CD14-positive monocyte (primary cell): ENCODE data around the gene EFCAB7. TPM values are rescaled to one million over a fixed set of nuclear protein-coding genes. Genes with fewer than 3 reads are reported as not detected.
A peak's percentile ranks its signal among the peaks of the same experiment; 100 is the strongest.

Experiments used
- DNase-seq, 3 donors: peaks; one replicate each; pipeline ENCODE4 v3.0.0-alpha.2; 2011 to 2022
- H2AFZ ChIP-seq: 2 replicates; pipeline ENCODE4 v1.6.0; 2012; ENCODE audit warnings: mild to moderate bottlenecking, low read depth, low read length, inconsistent platforms; ENCODE audit not compliant: insufficient read depth, poor library complexity, severe bottlenecking
- H3K27ac ChIP-seq, 2 donors: 1 replicate in 1 of 2; 2 replicates in 1 of 2; pipeline ENCODE4 v1.5.1; 2012 to 2013; ENCODE audit warnings: low read length in 2 of 2, control low read depth in 1 of 2, inconsistent platforms in 1 of 2, low read depth in 1 of 2, mild to moderate bottlenecking in 1 of 2
- H3K27me3 ChIP-seq, 2 donors: one replicate each; pipeline versions ENCODE4 v1.6.0 to v1.6.1; 2011 to 2013; ENCODE audit warnings: low read length in 2 of 2; ENCODE audit not compliant: control insufficient read depth in 2 of 2, insufficient read depth in 2 of 2
- H3K36me3 ChIP-seq, 2 donors: replicated peaks in 1 of 2; 1 replicate in 1 of 2; 2 replicates in 1 of 2; pipeline versions ENCODE4 v1.5.1 to v1.6.1; 2012 to 2013; ENCODE audit warnings: low read length in 2 of 2, control low read depth in 1 of 2, inconsistent platforms in 1 of 2, mild to moderate bottlenecking in 1 of 2; ENCODE audit not compliant: insufficient read depth in 2 of 2, control insufficient read depth in 1 of 2
- H3K4me1 ChIP-seq, 2 donors: 1 replicate in 1 of 2; 2 replicates in 1 of 2; pipeline versions ENCODE4 v1.5.1 to v1.6.1; 2012 to 2013; ENCODE audit warnings: low read length in 2 of 2, control low read depth in 1 of 2, inconsistent platforms in 1 of 2, mild to moderate bottlenecking in 1 of 2, moderate library complexity in 1 of 2; ENCODE audit not compliant: insufficient read depth in 2 of 2, control insufficient read depth in 1 of 2
- H3K4me2 ChIP-seq: replicated peaks from 2 replicates; pipeline ENCODE3; 2012; ENCODE audit warnings: low read length, moderate library complexity, mild to moderate bottlenecking; ENCODE audit not compliant: poor library complexity, severe bottlenecking; ENCODE audit errors: extremely low read depth
- H3K4me3 ChIP-seq, 3 experiments: fragments of 200-600 bp in 1 of 3; sonication (generic) in 1 of 3; replicated peaks in 1 of 3; 1 replicate in 2 of 3; 2 replicates in 1 of 3; pipeline ENCODE4 v1.5.1; 2011 to 2013; ENCODE audit warnings: low read length in 3 of 3, mild to moderate bottlenecking in 3 of 3, control low read depth in 2 of 3, low read depth in 2 of 3, inconsistent platforms in 1 of 3, moderate library complexity in 1 of 3
- H3K79me2 ChIP-seq: 2 replicates; pipeline ENCODE4 v1.6.0; 2012; ENCODE audit warnings: mild to moderate bottlenecking, control low read depth, inconsistent platforms, low read length, moderate library complexity; ENCODE audit not compliant: insufficient read depth
- H3K9ac ChIP-seq: 2 replicates; pipeline ENCODE4 v1.6.0; 2017; ENCODE audit warnings: low read length, mild to moderate bottlenecking; ENCODE audit not compliant: insufficient read depth, poor library complexity, severe bottlenecking
- H3K9me3 ChIP-seq, 2 donors: replicated peaks in 1 of 2; 1 replicate in 1 of 2; 2 replicates in 1 of 2; pipeline versions ENCODE4 v1.5.1 to v1.6.1; 2012 to 2013; ENCODE audit warnings: low read length in 2 of 2, control low read depth in 1 of 2; ENCODE audit not compliant: control insufficient read depth in 1 of 2, insufficient read depth in 1 of 2
- H4K20me1 ChIP-seq: 2 replicates; pipeline ENCODE4 v1.6.0; 2012; ENCODE audit warnings: mild to moderate bottlenecking, low read length, control low read depth, moderate library complexity; ENCODE audit not compliant: insufficient read depth
- H3K27ac Mint-ChIP-seq, 7 donors: one replicate each; pipeline ENCODE4 v1.8.0; 2020; ENCODE audit warnings: mild to moderate bottlenecking in 7 of 7, mixed read lengths in 7 of 7, moderate library complexity in 6 of 7, inconsistent platforms in 2 of 7
- H3K27me3 Mint-ChIP-seq, 3 donors: one replicate each; pipeline ENCODE4 v1.8.0; 2021 to 2022; ENCODE audit warnings: low read depth in 3 of 3, mild to moderate bottlenecking in 3 of 3, mixed read lengths in 3 of 3, moderate library complexity in 3 of 3, inconsistent platforms in 1 of 3
- H3K36me3 Mint-ChIP-seq, 2 donors: one replicate each; pipeline ENCODE4 v1.8.0; 2020; ENCODE audit warnings: mixed read lengths in 2 of 2, inconsistent platforms in 1 of 2, mild to moderate bottlenecking in 1 of 2
- H3K4me1 Mint-ChIP-seq: one replicate; pipeline ENCODE4 v1.8.0; 2020; ENCODE audit warnings: mild to moderate bottlenecking, mixed read lengths
- H3K4me3 Mint-ChIP-seq, 2 donors: one replicate each; pipeline ENCODE4 v1.8.0; 2020; ENCODE audit warnings: mild to moderate bottlenecking in 2 of 2, mixed read lengths in 2 of 2, moderate library complexity in 1 of 2
- H3K9me3 Mint-ChIP-seq, 7 donors: one replicate each; pipeline ENCODE4 v1.8.0; 2020 to 2022; ENCODE audit warnings: mixed read lengths in 7 of 7, mild to moderate bottlenecking in 6 of 7, moderate library complexity in 6 of 7, inconsistent platforms in 2 of 7
- WGBS: methylation state at CpG from one replicate; pipeline ENCODE4 v1.1.5; 2013; ENCODE audit warnings: missing lambda C conversion rate; ENCODE audit not compliant: insufficient coverage; 5-methylcytosine and 5-hydroxymethylcytosine counted together
- intact Hi-C, 2 donors: fragments of 100-400 bp; cut with micrococcal nuclease; formaldehyde crosslinking; loops; one replicate each; pipeline versions ENCODE4 v1.15.0 to v1.15.1; 2023
- polyA plus RNA-seq, 3 donors: library from polyadenylated mRNA; depleted of rRNA in 1 of 3; unstranded in 2 of 3; stranded (reverse) in 1 of 3; fragments of 300-500 nt in 2 of 3; fragments of >200 nt in 1 of 3; fragmentation: Illumina TruSeq in 2 of 3; gene quantifications; 1 replicate in 2 of 3; 2 replicates in 1 of 3; pipeline ENCODE4 v1.2.3, GENCODE V29; 2012 to 2021
- TF ChIP-seq, protein P1 (sequence below): fragments of 200-600 bp; IDR thresholded peaks from one replicate; pipeline ENCODE4 v1.8.0; 2022; ENCODE audit warnings: antibody characterized with exemption, mild to moderate bottlenecking

EFCAB7 gene
- polyA plus RNA-seq, 3 donors, result 0.37 to 2.2 (median 0.92) TPM

DNA sequence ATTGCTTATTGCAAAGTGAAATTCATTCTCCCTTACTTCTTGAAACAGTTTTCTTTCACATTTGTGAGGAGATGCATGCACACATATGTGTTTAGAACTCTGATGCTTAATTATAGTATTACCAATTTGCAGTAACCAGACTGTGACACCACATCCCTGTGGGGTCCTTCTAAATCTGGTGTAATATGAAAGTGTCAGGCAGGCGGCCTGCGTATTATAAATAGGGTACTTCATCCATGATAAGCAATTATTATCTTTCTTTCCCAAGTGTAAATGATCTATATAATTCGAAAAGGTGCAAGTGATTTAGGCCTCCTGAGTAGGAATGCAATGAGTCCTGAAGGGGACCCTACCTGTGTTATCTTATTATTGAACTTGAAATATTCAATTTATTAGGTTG is 876 bp downstream of the EFCAB7 start:
- Mint-ChIP-seq H3K27me3 (no peaks in the 10 kb centered on the region), H3K9me3 (no peaks in the 10 kb centered on the region), H3K4me1 (peaks cover 19% of the 10 kb centered on the region), H3K36me3 (peaks cover 4 to 6% of the 10 kb centered on the region in 2 donors), H3K4me3 (no peak overlapping the region), H3K27ac (peak overlapping the region in 3 of 7 donors; percentile 95 to 99 (median 96))
- DNase-seq, result no peak
- H4K20me1 ChIP-seq, result no peaks in the 10 kb centered on the region
- H3K4me3 ChIP-seq, result peak overlapping the region in 1 of 3 experiments; percentile 93
- no peaks in the 10 kb centered on the region for H3K9me3 ChIP-seq
- TF ChIP-seq, protein P1, sequence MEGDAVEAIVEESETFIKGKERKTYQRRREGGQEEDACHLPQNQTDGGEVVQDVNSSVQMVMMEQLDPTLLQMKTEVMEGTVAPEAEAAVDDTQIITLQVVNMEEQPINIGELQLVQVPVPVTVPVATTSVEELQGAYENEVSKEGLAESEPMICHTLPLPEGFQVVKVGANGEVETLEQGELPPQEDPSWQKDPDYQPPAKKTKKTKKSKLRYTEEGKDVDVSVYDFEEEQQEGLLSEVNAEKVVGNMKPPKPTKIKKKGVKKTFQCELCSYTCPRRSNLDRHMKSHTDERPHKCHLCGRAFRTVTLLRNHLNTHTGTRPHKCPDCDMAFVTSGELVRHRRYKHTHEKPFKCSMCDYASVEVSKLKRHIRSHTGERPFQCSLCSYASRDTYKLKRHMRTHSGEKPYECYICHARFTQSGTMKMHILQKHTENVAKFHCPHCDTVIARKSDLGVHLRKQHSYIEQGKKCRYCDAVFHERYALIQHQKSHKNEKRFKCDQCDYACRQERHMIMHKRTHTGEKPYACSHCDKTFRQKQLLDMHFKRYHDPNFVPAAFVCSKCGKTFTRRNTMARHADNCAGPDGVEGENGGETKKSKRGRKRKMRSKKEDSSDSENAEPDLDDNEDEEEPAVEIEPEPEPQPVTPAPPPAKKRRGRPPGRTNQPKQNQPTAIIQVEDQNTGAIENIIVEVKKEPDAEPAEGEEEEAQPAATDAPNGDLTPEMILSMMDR, result no peak
- WGBS, result no CpG with 5 or more reads among the region's 3 CpGs
- peaks cover 9 to 18% of the 10 kb centered on the region in 2 donors for H3K4me1 ChIP-seq
- peaks cover 0 to 3% of the 10 kb centered on the region in 2 donors for H3K36me3 ChIP-seq
- H3K9ac ChIP-seq, result peak overlapping the region; percentile 75
- peak overlapping the region in 1 of 2 donors; percentile 98 for H3K27ac ChIP-seq
- H3K27me3 ChIP-seq, result no peaks in the 10 kb centered on the region
- H3K79me2 ChIP-seq, result peaks cover 12% of the 10 kb centered on the region
- peak overlapping the region; percentile 71 for H3K4me2 ChIP-seq
- H2AFZ ChIP-seq, result peak overlapping the region; percentile 90
- intact Hi-C loops, result loop anchor here in 1 of 2 donors (10.0 kb wide), 1 partner anchor 159 kb away; the partner anchor contains the start of gene ALG6

DNA sequence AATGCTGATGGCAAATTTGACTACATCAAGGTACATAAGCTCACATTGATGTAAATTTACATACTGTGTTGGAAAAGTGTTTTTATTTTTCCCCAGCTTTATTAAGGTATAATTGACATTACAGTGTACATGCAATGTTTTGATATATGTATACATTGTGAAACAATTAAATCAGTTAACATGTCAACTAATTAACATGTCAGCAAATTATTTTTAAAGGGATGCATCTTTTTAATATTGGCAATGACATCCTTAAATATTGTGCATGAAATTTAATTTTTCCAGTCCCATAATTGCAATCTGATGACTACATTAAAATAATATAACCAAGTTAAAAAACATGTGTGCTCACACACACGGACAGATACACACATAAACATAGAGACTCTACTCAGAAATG is 9.4 kb downstream of the EFCAB7 start:
- no peak overlapping the region for H3K9ac ChIP-seq
- H3K36me3 ChIP-seq, result peaks cover 8 to 10% of the 10 kb centered on the region in 2 donors
- no peak overlapping the region for H3K27ac ChIP-seq
- no peaks in the 10 kb centered on the region for H4K20me1 ChIP-seq
- DNase-seq, result no peak
- no peak overlapping the region for H3K4me3 Mint-ChIP-seq
- H3K9me3 ChIP-seq, result no peaks in the 10 kb centered on the region
- H3K4me1 ChIP-seq, result no peaks in the 10 kb centered on the region
- H2AFZ ChIP-seq, result no peak overlapping the region
- whole genome bisulfite sequencing, result no CpG with 5 or more reads among the region's 1 CpG
- H3K4me1 Mint-ChIP-seq, result no peaks in the 10 kb centered on the region
- H3K27me3 ChIP-seq, result no peaks in the 10 kb centered on the region
- intact Hi-C loops, result loop anchor here (5.0 to 10.0 kb wide), 2 partner anchors 215 to 218 kb away; no protein-coding TSS in a partner anchor
- H3K36me3 Mint-ChIP-seq, result peaks cover 10 to 17% of the 10 kb centered on the region in 2 donors
- no peak overlapping the region for H3K27ac Mint-ChIP-seq
- H3K9me3 Mint-ChIP-seq, result no peaks in the 10 kb centered on the region
- TF ChIP-seq, protein P1, result no peak
- no peaks in the 10 kb centered on the region for H3K79me2 ChIP-seq
- H3K4me2 ChIP-seq, result no peak overlapping the region
- no peaks in the 10 kb centered on the region for H3K27me3 Mint-ChIP-seq
- no peak overlapping the region for H3K4me3 ChIP-seq
